ENCODE data around the gene TSPOAP1.

- TF ChIP-seq POLR2AphosphoS5 (IDR thresholded peaks at IDR 0.05; ENCODE audit: low read depth, low read length) (no peak), ZBTB1 (CRISPR knock-in tag; IDR thresholded peaks at IDR 0.05; ENCODE audit: borderline replicate concordance) (no peak), NFATC3 (CRISPR knock-in tag; IDR thresholded peaks at IDR 0.05) (no peak), SIN3A (IDR thresholded peaks at IDR 0.05; ENCODE audit: borderline replicate concordance, low read depth, low read length) (no peak), DDIT3 (CRISPR knock-in tag; IDR thresholded peaks at IDR 0.05) (no peak)
Measured at GRCh38 chr17:58335061-58335731, 6.6 kb upstream of the TSPOAP1 start.

Data from HepG2 (cell line).